ENCODE measurements around the gene MXD4. TPM values are rescaled to one million over a fixed set of nuclear protein-coding genes. Genes with fewer than 3 reads are reported as not detected.

MXD4 gene
- total and polyA plus RNA-seq, 9 of the 15 experiments (the other 6 are each of a cell fraction or from before 2014, with no cell fraction given), result 0.06 to 13.5 (median 5.9) TPM

DNA sequence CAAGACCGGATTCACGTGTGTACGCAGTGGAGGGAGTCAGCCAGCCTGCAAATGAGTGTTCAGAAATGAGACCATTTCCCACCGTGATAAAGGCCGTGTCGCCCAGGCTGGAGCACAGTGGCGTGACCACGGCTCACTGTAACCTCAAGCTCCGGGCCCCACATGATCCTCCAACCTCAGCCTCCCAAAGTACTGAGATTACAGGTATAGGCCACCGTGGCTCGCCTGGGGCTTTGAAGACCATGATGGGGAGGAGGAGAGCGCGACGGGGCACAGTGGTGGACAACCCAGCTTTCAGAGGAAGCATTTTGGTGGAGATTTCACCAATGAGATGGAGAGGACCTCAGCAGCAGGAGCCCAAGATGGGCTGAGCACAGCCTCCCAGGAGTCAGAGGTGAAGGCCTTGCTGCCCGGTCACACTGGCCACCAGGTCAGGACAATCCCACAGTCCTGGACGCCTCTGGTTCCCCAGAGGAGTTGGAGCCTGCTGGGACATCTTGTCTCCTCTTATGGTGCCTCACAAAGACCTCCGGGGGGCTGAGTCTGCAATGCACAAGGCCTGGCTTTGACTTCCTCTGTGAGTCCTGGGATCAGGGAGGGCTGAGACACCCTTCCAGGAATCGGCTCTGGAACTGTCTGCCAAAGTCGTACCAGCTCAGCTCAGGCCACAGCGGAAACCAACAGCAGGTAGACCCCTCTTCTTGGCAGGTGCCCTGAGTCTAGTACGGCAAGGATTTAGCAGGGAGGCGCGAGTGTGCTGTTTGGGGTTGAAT, 22.4 kb upstream of the MXD4 start:
- H3K27me3 ChIP-seq (ENCODE audit: control insufficient read depth in 2 of 2, insufficient read depth in 2 of 2, low read length in 2 of 2), result no peaks in the 10 kb centered on the region
- no peak overlapping the region for H3K4me2 ChIP-seq (ENCODE audit: insufficient read depth, low read length)
- FAIRE-seq (no peak), ATAC-seq (no peak), DNase-seq (ENCODE audit: extremely low read depth in 1 of 4, low spot score in 3 of 4) (no peak)
- intact Hi-C loops (cut with micrococcal nuclease) (no loop called here), in situ Hi-C loops (cut with MboI) (no loop called here)
- H3K27ac ChIP-seq (ENCODE audit: extremely low read depth, low read depth, low read length), result no peak overlapping the region
- H3K79me2 ChIP-seq (ENCODE audit: control insufficient read depth, insufficient read depth, low read length), result no peaks in the 10 kb centered on the region
- no peak overlapping the region for H2AFZ ChIP-seq (ENCODE audit: low read depth, low read length)
- H3K36me3 ChIP-seq (ENCODE audit: control insufficient read depth, insufficient read depth, low read length), result no peaks in the 10 kb centered on the region
- TF ChIP-seq GABPA (tag; conservative IDR thresholded peaks at IDR 0.05; ENCODE audit: low read depth), result no peak
- TF ChIP-seq PHF21A (IDR thresholded peaks at IDR 0.05; ENCODE audit: borderline replicate concordance, low read depth), result no peak
- ChIA-PET CTCF (ENCODE audit: low intra/inter-chr PET ratio) (no interaction called here), POLR2A (interaction anchor here (0.6 to 0.7 kb wide), 2 partner anchors 28 to 153 kb away, joined by 3 read pairs; no protein-coding TSS in a partner anchor)
- no TSS peak for BruUV-seq (replicated peaks)
- no peaks in the 10 kb centered on the region for H3K9me3 ChIP-seq (replicated peaks; ENCODE audit: control insufficient read depth, insufficient read depth, low read depth, low read length)
- 71% methylated on average over 21 of the region's 23 CpGs for WGBS (ENCODE audit: insufficient coverage, low coverage, missing lambda C conversion rate)
- H3K4me3 ChIP-seq, result no peak overlapping the region
- H4K20me1 ChIP-seq (replicated peaks; ENCODE audit: control insufficient read depth, insufficient read depth, low read length), result no peaks in the 10 kb centered on the region
- peaks cover 0 to 22% of the 10 kb centered on the region in 2 experiments; a peak in 2 of 5 replicates for H3K4me1 ChIP-seq (replicated peaks in 1 of 2; ENCODE audit: control insufficient read depth in 2 of 2, insufficient read depth in 2 of 2, low read length in 2 of 2)
- peaks cover 2% of the 10 kb centered on the region for H3K9me1 ChIP-seq (ENCODE audit: control insufficient read depth, insufficient read depth, low read length)
- no peak overlapping the region for H3K9ac ChIP-seq (ENCODE audit: insufficient read depth in 1 of 2, low read depth in 2 of 2, low read length in 2 of 2)

DNA sequence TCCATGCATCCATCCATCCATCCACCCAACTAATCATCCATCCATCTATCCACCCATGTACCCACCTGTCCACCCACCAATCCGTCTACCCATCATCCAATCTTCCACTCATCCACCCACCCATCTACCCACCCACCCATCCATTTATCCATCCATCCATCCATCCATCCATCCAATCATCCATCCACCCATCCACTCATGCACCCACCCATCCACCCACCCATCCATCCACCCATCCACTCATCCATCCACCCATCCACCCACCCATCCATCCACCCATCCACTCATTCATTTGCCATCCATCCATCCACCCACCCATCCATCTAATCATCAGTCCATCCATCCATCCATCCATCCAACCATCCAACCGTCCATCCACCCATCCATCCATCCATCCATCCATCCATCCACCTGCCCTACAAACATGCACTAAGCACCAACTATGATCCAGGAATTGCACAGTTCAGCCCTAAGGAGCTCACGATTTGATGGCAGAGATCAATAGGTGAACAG, 21.3 kb upstream of the MXD4 start:
- no peaks in the 10 kb centered on the region for H4K20me1 ChIP-seq (replicated peaks; ENCODE audit: control insufficient read depth, insufficient read depth, low read length)
- peaks cover under 1% of the 10 kb centered on the region for H3K9me1 ChIP-seq (ENCODE audit: control insufficient read depth, insufficient read depth, low read length)
- H3K4me1 ChIP-seq (replicated peaks in 1 of 2; ENCODE audit: control insufficient read depth in 2 of 2, insufficient read depth in 2 of 2, low read length in 2 of 2), result peaks cover 0 to 18% of the 10 kb centered on the region in 2 experiments; a peak in 2 of 5 replicates
- WGBS (ENCODE audit: insufficient coverage, low coverage, missing lambda C conversion rate), result 0% methylated on average over 2 of the region's 3 CpGs
- ChIA-PET CTCF (ENCODE audit: low intra/inter-chr PET ratio) (no interaction called here), POLR2A (no interaction called here)
- no TSS peak for BruUV-seq (replicated peaks)
- no peak for DNase-seq (ENCODE audit: extremely low read depth in 1 of 4, low spot score in 3 of 4)
- FAIRE-seq, result no peak
- intact Hi-C loops (cut with micrococcal nuclease), result no loop called here
- no peak overlapping the region for H3K4me2 ChIP-seq (ENCODE audit: insufficient read depth, low read length)
- no peak overlapping the region for H3K27ac ChIP-seq (ENCODE audit: extremely low read depth, low read depth, low read length)
- no peaks in the 10 kb centered on the region for H3K9me3 ChIP-seq (replicated peaks; ENCODE audit: control insufficient read depth, insufficient read depth, low read depth, low read length)
- H3K79me2 ChIP-seq (ENCODE audit: control insufficient read depth, insufficient read depth, low read length), result no peaks in the 10 kb centered on the region
- H3K36me3 ChIP-seq (ENCODE audit: control insufficient read depth, insufficient read depth, low read length), result no peaks in the 10 kb centered on the region
- no peak overlapping the region for H3K4me3 ChIP-seq
- H3K9ac ChIP-seq (ENCODE audit: insufficient read depth in 1 of 2, low read depth in 2 of 2, low read length in 2 of 2), result no peak overlapping the region
- H2AFZ ChIP-seq (ENCODE audit: low read depth, low read length), result no peak overlapping the region
- H3K27me3 ChIP-seq (ENCODE audit: control insufficient read depth in 2 of 2, insufficient read depth in 2 of 2, low read length in 2 of 2), result no peaks in the 10 kb centered on the region
- no peak for ATAC-seq
- in situ Hi-C loops (cut with MboI), result no loop called here
- no peak for TF ChIP-seq HNRNPH1 (optimal IDR thresholded peaks at IDR 0.05; ENCODE audit: low read depth, low read length)
- TF ChIP-seq ZNF785 (CRISPR knock-in tag; IDR thresholded peaks at IDR 0.05), result no peak
- TF ChIP-seq TOE1 (IDR thresholded peaks at IDR 0.05; ENCODE audit: borderline replicate concordance), result no peak
- no peak for TF ChIP-seq TOE1 (CRISPR knock-in tag; IDR thresholded peaks at IDR 0.05; ENCODE audit: borderline replicate concordance, low read depth)
- TF ChIP-seq NFXL1 (CRISPR knock-in tag; IDR thresholded peaks at IDR 0.05), result no peak
- no peak for TF ChIP-seq TSC22D4 (tag; IDR thresholded peaks at IDR 0.05)
- no peak for TF ChIP-seq JUND (IDR thresholded peaks at IDR 0.05; ENCODE audit: borderline replicate concordance, low read depth, low read length)
- no peak for TF ChIP-seq JUND (tag; IDR thresholded peaks at IDR 0.05; ENCODE audit: borderline replicate concordance, low read depth, low read length)
- no peak for TF ChIP-seq SP2 (IDR thresholded peaks at IDR 0.05; ENCODE audit: extremely low read depth, low read depth, low read length, poor library complexity, severe bottlenecking)
- TF ChIP-seq, protein P1, sequence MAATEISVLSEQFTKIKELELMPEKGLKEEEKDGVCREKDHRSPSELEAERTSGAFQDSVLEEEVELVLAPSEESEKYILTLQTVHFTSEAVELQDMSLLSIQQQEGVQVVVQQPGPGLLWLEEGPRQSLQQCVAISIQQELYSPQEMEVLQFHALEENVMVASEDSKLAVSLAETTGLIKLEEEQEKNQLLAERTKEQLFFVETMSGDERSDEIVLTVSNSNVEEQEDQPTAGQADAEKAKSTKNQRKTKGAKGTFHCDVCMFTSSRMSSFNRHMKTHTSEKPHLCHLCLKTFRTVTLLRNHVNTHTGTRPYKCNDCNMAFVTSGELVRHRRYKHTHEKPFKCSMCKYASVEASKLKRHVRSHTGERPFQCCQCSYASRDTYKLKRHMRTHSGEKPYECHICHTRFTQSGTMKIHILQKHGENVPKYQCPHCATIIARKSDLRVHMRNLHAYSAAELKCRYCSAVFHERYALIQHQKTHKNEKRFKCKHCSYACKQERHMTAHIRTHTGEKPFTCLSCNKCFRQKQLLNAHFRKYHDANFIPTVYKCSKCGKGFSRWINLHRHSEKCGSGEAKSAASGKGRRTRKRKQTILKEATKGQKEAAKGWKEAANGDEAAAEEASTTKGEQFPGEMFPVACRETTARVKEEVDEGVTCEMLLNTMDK (IDR thresholded peaks at IDR 0.05; ENCODE audit: borderline replicate concordance, insufficient read depth, low read depth, low read length, poor library complexity, severe bottlenecking), result no peak
- no peak for TF ChIP-seq KAT2B (IDR thresholded peaks at IDR 0.05; ENCODE audit: low read depth, low read length)

Data from K562 (cell line).